Activated CD4-positive, alpha-beta T cell treated with anti-CD3 and anti-CD28 coated beads, Interleukin-2, amount 10 ng/mL, durations not matched to agents 7 days and 5 days (primary cell): ENCODE measurements around the gene TBC1D3B. TPM values are rescaled to one million over a fixed set of nuclear protein-coding genes. Genes with fewer than 3 reads are reported as not detected.
"Not testable (repeated sequence)": the region's sequence is repeated elsewhere in the genome, so short reads cannot be mapped to it uniquely, and the experiment has no call there.

Experiments used
- CTCF ChIA-PET: fragments of 350-600 bp; sonication (Branson Sonifier 250); formaldehyde crosslinking; loops from one replicate; lab custom pipeline; 2021; ENCODE audit warnings: antibody characterized with exemption; lab: Charles Lee
- POLR2A ChIA-PET: fragments of 350-600 bp; sonication (Branson Sonifier 250); formaldehyde crosslinking; loops from one replicate; lab custom pipeline; 2021; ENCODE audit warnings: antibody characterized with exemption; lab: Charles Lee
- DNase-seq: peaks from one replicate; pipeline ENCODE4 v3.0.0-alpha.2; 2020
- H3K27ac Mint-ChIP-seq: one replicate; pipeline ENCODE4 v1.8.0; 2021; ENCODE audit warnings: mild to moderate bottlenecking, moderate library complexity, mixed read lengths
- H3K27me3 Mint-ChIP-seq: one replicate; pipeline ENCODE4 v1.8.0; 2021; ENCODE audit warnings: mixed read lengths
- H3K36me3 Mint-ChIP-seq: one replicate; pipeline ENCODE4 v1.8.0; 2021; ENCODE audit warnings: low read depth, mixed read lengths
- H3K4me1 Mint-ChIP-seq: one replicate; pipeline ENCODE4 v1.8.0; 2021; ENCODE audit warnings: mixed read lengths
- H3K4me3 Mint-ChIP-seq: one replicate; pipeline ENCODE4 v1.8.0; 2021; ENCODE audit warnings: mild to moderate bottlenecking, moderate library complexity, mixed read lengths
- H3K9me3 Mint-ChIP-seq: one replicate; pipeline ENCODE4 v1.8.0; 2021; ENCODE audit warnings: mixed read lengths
- total RNA-seq, 2 experiments: library from RNA; stranded (reverse); gene quantifications; one replicate each; pipeline ENCODE4 v1.2.3, GENCODE V29; 2021

The TBC1D3B gene
- total RNA-seq, 2 experiments from 2014 or later: 2.4 to 3.3 TPM

- DNase-seq: no peak
- Mint-ChIP-seq H3K4me1 (no peaks in the 10 kb centered on the region), H3K27me3 (peaks cover 15% of the 10 kb centered on the region), H3K36me3 (no peaks in the 10 kb centered on the region), H3K4me3 (no peak overlapping the region), H3K9me3 (no peaks in the 10 kb centered on the region), H3K27ac (no peak overlapping the region)
- ChIA-PET POLR2A (no interaction called here), CTCF (no interaction called here)
Observed at GRCh38 chr17:36209575-36209974, 33.1 kb upstream of the TBC1D3B start.

- POLR2A ChIA-PET, CTCF ChIA-PET, H3K9me3 Mint-ChIP-seq, H3K36me3 Mint-ChIP-seq, H3K4me3 Mint-ChIP-seq, H3K27ac Mint-ChIP-seq, DNase-seq, H3K4me1 Mint-ChIP-seq: not testable (repeated sequence)
- peaks cover 16% of the 10 kb centered on the region for H3K27me3 Mint-ChIP-seq
Observed at GRCh38 chr17:36207383-36207782, 30.9 kb upstream of the TBC1D3B start.

GRCh38 chr17:36206486-36206821 lies 30.0 kb upstream of the TBC1D3B start:
- DNase-seq, H3K27ac Mint-ChIP-seq, H3K9me3 Mint-ChIP-seq, POLR2A ChIA-PET, H3K36me3 Mint-ChIP-seq, H3K4me3 Mint-ChIP-seq, H3K4me1 Mint-ChIP-seq: not testable (repeated sequence)
- CTCF ChIA-PET: interaction anchor here (0.5 to 1.0 kb wide), 2 partner anchors 10 to 1063 kb away, joined by 3 to 5 read pairs; no protein-coding TSS in a partner anchor
- peaks cover 18% of the 10 kb centered on the region for H3K27me3 Mint-ChIP-seq

GRCh38 chr17:36205637-36206485 lies 29.4 kb upstream of the TBC1D3B start:
- ChIA-PET CTCF (interaction anchor here (1.0 kb wide), 1 partner anchor 9 kb away, joined by 3 read pairs; no protein-coding TSS in a partner anchor), POLR2A (no interaction called here)
- H3K36me3 Mint-ChIP-seq: no peaks in the 10 kb centered on the region
- H3K27me3 Mint-ChIP-seq: peaks cover 17% of the 10 kb centered on the region
- H3K4me3 Mint-ChIP-seq: no peak overlapping the region
- no peak for DNase-seq
- no peak overlapping the region for H3K27ac Mint-ChIP-seq
- no peaks in the 10 kb centered on the region for H3K9me3 Mint-ChIP-seq
- H3K4me1 Mint-ChIP-seq: peaks cover 6% of the 10 kb centered on the region

- peaks cover 6% of the 10 kb centered on the region for H3K4me1 Mint-ChIP-seq
- peaks cover 19% of the 10 kb centered on the region for H3K27me3 Mint-ChIP-seq
- H3K36me3 Mint-ChIP-seq: no peaks in the 10 kb centered on the region
- no peak for DNase-seq
- POLR2A ChIA-PET: no interaction called here
- no peak overlapping the region for H3K4me3 Mint-ChIP-seq
- no peaks in the 10 kb centered on the region for H3K9me3 Mint-ChIP-seq
- peak overlapping the region; percentile 50 for H3K27ac Mint-ChIP-seq
- CTCF ChIA-PET: no interaction called here
Observed at GRCh38 chr17:36204724-36205500, 28.5 kb upstream of the TBC1D3B start.

- H3K9me3 Mint-ChIP-seq: no peaks in the 10 kb centered on the region
- ChIA-PET CTCF (no interaction called here), POLR2A (no interaction called here)
- no peaks in the 10 kb centered on the region for H3K36me3 Mint-ChIP-seq
- H3K27me3 Mint-ChIP-seq: peaks cover 19% of the 10 kb centered on the region
- no peak overlapping the region for H3K4me3 Mint-ChIP-seq
- no peak overlapping the region for H3K27ac Mint-ChIP-seq
- peaks cover 10% of the 10 kb centered on the region for H3K4me1 Mint-ChIP-seq
- DNase-seq: no peak
Observed at GRCh38 chr17:36203335-36203734, 26.9 kb upstream of the TBC1D3B start.

GRCh38 chr17:36201506-36201905 lies 25.1 kb upstream of the TBC1D3B start:
- POLR2A ChIA-PET, DNase-seq, H3K27ac Mint-ChIP-seq, H3K9me3 Mint-ChIP-seq, CTCF ChIA-PET, H3K4me3 Mint-ChIP-seq, H3K36me3 Mint-ChIP-seq: not testable (repeated sequence)
- Mint-ChIP-seq H3K4me1 (peaks cover 11% of the 10 kb centered on the region), H3K27me3 (peaks cover 10% of the 10 kb centered on the region)

GRCh38 chr17:36201102-36201501 lies 24.7 kb upstream of the TBC1D3B start:
- DNase-seq, H3K36me3 Mint-ChIP-seq, H3K27ac Mint-ChIP-seq, H3K4me3 Mint-ChIP-seq, POLR2A ChIA-PET, H3K9me3 Mint-ChIP-seq: not testable (repeated sequence)
- H3K27me3 Mint-ChIP-seq: peaks cover 10% of the 10 kb centered on the region
- CTCF ChIA-PET: interaction anchor here (0.7 kb wide), 1 partner anchor 914 kb away, joined by 4 read pairs; no protein-coding TSS in a partner anchor
- peaks cover 14% of the 10 kb centered on the region for H3K4me1 Mint-ChIP-seq

- Mint-ChIP-seq H3K27ac (no peak overlapping the region), H3K36me3 (no peaks in the 10 kb centered on the region), H3K27me3 (peaks cover 8% of the 10 kb centered on the region), H3K4me3 (no peak overlapping the region), H3K9me3 (no peaks in the 10 kb centered on the region), H3K4me1 (peaks cover 14% of the 10 kb centered on the region)
- DNase-seq: no peak
- ChIA-PET CTCF (no interaction called here), POLR2A (no interaction called here)
Observed at GRCh38 chr17:36198831-36199465, 22.5 kb upstream of the TBC1D3B start.

GRCh38 chr17:36197387-36197703 lies 20.9 kb upstream of the TBC1D3B start:
- DNase-seq: no peak
- Mint-ChIP-seq H3K27ac (no peak overlapping the region), H3K4me1 (peaks cover 17% of the 10 kb centered on the region), H3K4me3 (no peak overlapping the region), H3K36me3 (no peaks in the 10 kb centered on the region), H3K9me3 (no peaks in the 10 kb centered on the region), H3K27me3 (peaks cover 17% of the 10 kb centered on the region)
- ChIA-PET POLR2A (no interaction called here), CTCF (interaction anchor here (0.7 kb wide), 1 partner anchor 9 kb away, joined by 3 read pairs; no protein-coding TSS in a partner anchor)

GRCh38 chr17:36196131-36196486 lies 19.7 kb upstream of the TBC1D3B start:
- Mint-ChIP-seq H3K36me3 (no peaks in the 10 kb centered on the region), H3K27ac (no peak overlapping the region), H3K9me3 (no peaks in the 10 kb centered on the region), H3K27me3 (peaks cover 17% of the 10 kb centered on the region), H3K4me3 (no peak overlapping the region), H3K4me1 (peaks cover 14% of the 10 kb centered on the region)
- POLR2A ChIA-PET: no interaction called here
- CTCF ChIA-PET: no interaction called here
- no peak for DNase-seq

- CTCF ChIA-PET: no interaction called here
- no peaks in the 10 kb centered on the region for H3K9me3 Mint-ChIP-seq
- H3K4me3 Mint-ChIP-seq: no peak overlapping the region
- no peak overlapping the region for H3K27ac Mint-ChIP-seq
- POLR2A ChIA-PET: no interaction called here
- DNase-seq: no peak
- no peaks in the 10 kb centered on the region for H3K36me3 Mint-ChIP-seq
- H3K4me1 Mint-ChIP-seq: peaks cover 14% of the 10 kb centered on the region
- peaks cover 17% of the 10 kb centered on the region for H3K27me3 Mint-ChIP-seq
Observed at GRCh38 chr17:36195434-36196130, 19.1 kb upstream of the TBC1D3B start.
